ENCODE results near the gene LGSN. TPM values are rescaled to one million over a fixed set of nuclear protein-coding genes. Genes with fewer than 3 reads are reported as not detected.
"Not testable (repeated sequence)": the region's sequence is repeated elsewhere in the genome, so short reads cannot be mapped to it uniquely, and the experiment has no call there.

LGSN gene
- total and polyA plus RNA-seq, 2 experiments from 2014 or later = 0.15 to 0.45 TPM

DNA sequence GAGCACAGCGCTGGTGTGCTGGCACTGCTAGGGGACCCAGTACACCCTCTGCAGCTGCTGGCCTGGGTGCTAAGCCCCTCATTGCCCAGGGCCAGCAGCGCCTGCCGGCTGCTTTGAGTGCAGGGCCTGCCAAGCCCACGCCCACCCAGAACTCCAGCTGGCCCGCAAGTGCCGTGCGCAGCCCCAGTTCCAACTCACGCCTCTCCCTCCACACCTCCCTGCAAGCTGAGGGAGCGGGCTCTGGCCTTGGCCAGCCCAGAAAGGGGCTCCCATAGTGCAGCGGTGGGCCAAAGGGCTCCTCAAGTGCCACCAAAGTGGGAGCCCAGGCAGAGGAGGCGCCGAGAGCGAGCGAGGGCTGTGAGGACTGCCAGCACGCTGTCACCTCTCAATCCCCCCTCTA, 6.8 kb upstream of the LGSN start:
- not testable (repeated sequence) for H3F3A ChIP-seq (replicated peaks; ENCODE audit: low read depth); H3K4me3 Mint-ChIP-seq; H3K4me3 ChIP-seq; H3K9me2 ChIP-seq (ENCODE audit: insufficient read depth); H3K27ac ChIP-seq (ENCODE audit: low read depth); H3K79me2 ChIP-seq (replicated peaks; ENCODE audit: insufficient read depth); H3K4me1 ChIP-seq (ENCODE audit: insufficient read depth); H4K20me1 ChIP-seq (replicated peaks; ENCODE audit: insufficient read depth); H3K27ac Mint-ChIP-seq; H3K27me3 Mint-ChIP-seq (ENCODE audit: insufficient read depth, low read depth, poor library complexity); ATAC-seq; H3K4me2 ChIP-seq; H3K36me3 ChIP-seq (ENCODE audit: insufficient read depth); H3K4me1 Mint-ChIP-seq; DNase-seq (ENCODE audit: low spot score); H2AFZ ChIP-seq; H3K27me3 ChIP-seq (ENCODE audit: insufficient read depth)
- Mint-ChIP-seq H3K9me3 (peaks cover 57% of the 10 kb centered on the region), H3K36me3 (ENCODE audit: low read depth) (peaks cover 14% of the 10 kb centered on the region)

GRCh38 chr6:63322981-63323380, 3.2 kb upstream of the LGSN start:
- ATAC-seq (no peak), DNase-seq (ENCODE audit: low spot score) (no peak)
- Mint-ChIP-seq H3K27ac (no peak overlapping the region), H3K36me3 (ENCODE audit: low read depth) (peaks cover 7% of the 10 kb centered on the region), H3K4me1 (peaks cover 4% of the 10 kb centered on the region; the same call in 2 of the 3 replicates), H3K4me3 (no peak overlapping the region), H3K9me3 (peaks cover 38% of the 10 kb centered on the region), H3K27me3 (ENCODE audit: insufficient read depth, low read depth, poor library complexity) (peaks cover 2% of the 10 kb centered on the region)
- Histone ChIP-seq H3K4me3 (no peak overlapping the region), H3K27me3 (ENCODE audit: insufficient read depth) (no peaks in the 10 kb centered on the region), H3K36me3 (ENCODE audit: insufficient read depth) (no peaks in the 10 kb centered on the region), H3K79me2 (replicated peaks; ENCODE audit: insufficient read depth) (no peaks in the 10 kb centered on the region), H3K4me2 (no peak overlapping the region), H3F3A (replicated peaks; ENCODE audit: low read depth) (no peaks in the 10 kb centered on the region), H3K4me1 (ENCODE audit: insufficient read depth) (no peaks in the 10 kb centered on the region), H4K20me1 (replicated peaks; ENCODE audit: insufficient read depth) (no peaks in the 10 kb centered on the region), H2AFZ (no peak overlapping the region), H3K27ac (ENCODE audit: low read depth) (no peak overlapping the region), H3K9me2 (ENCODE audit: insufficient read depth) (no peaks in the 10 kb centered on the region)
- TF ChIP-seq EZH2 (IDR thresholded peaks at IDR 0.05; ENCODE audit: low read depth, unreplicated experiment) (no peak), STAT1 (IDR thresholded peaks at IDR 0.05; ENCODE audit: unreplicated experiment) (no peak), EZH2phosphoT487 (IDR thresholded peaks at IDR 0.05; ENCODE audit: unreplicated experiment) (no peak), CTCF (conservative IDR thresholded peaks at IDR 0.05; ENCODE audit: low read depth in 2 of 2) (no peak), POLR2AphosphoS5 (IDR thresholded peaks at IDR 0.05; ENCODE audit: low read depth) (no peak), ETS1 (IDR thresholded peaks at IDR 0.05) (no peak), JUNB (IDR thresholded peaks at IDR 0.05; ENCODE audit: unreplicated experiment) (no peak), NANOG (IDR thresholded peaks at IDR 0.05; ENCODE audit: borderline replicate concordance) (no peak), ZNF114 (CRISPR knock-in tag; IDR thresholded peaks at IDR 0.05) (no peak)
- TF ChIP-seq, protein P1, sequence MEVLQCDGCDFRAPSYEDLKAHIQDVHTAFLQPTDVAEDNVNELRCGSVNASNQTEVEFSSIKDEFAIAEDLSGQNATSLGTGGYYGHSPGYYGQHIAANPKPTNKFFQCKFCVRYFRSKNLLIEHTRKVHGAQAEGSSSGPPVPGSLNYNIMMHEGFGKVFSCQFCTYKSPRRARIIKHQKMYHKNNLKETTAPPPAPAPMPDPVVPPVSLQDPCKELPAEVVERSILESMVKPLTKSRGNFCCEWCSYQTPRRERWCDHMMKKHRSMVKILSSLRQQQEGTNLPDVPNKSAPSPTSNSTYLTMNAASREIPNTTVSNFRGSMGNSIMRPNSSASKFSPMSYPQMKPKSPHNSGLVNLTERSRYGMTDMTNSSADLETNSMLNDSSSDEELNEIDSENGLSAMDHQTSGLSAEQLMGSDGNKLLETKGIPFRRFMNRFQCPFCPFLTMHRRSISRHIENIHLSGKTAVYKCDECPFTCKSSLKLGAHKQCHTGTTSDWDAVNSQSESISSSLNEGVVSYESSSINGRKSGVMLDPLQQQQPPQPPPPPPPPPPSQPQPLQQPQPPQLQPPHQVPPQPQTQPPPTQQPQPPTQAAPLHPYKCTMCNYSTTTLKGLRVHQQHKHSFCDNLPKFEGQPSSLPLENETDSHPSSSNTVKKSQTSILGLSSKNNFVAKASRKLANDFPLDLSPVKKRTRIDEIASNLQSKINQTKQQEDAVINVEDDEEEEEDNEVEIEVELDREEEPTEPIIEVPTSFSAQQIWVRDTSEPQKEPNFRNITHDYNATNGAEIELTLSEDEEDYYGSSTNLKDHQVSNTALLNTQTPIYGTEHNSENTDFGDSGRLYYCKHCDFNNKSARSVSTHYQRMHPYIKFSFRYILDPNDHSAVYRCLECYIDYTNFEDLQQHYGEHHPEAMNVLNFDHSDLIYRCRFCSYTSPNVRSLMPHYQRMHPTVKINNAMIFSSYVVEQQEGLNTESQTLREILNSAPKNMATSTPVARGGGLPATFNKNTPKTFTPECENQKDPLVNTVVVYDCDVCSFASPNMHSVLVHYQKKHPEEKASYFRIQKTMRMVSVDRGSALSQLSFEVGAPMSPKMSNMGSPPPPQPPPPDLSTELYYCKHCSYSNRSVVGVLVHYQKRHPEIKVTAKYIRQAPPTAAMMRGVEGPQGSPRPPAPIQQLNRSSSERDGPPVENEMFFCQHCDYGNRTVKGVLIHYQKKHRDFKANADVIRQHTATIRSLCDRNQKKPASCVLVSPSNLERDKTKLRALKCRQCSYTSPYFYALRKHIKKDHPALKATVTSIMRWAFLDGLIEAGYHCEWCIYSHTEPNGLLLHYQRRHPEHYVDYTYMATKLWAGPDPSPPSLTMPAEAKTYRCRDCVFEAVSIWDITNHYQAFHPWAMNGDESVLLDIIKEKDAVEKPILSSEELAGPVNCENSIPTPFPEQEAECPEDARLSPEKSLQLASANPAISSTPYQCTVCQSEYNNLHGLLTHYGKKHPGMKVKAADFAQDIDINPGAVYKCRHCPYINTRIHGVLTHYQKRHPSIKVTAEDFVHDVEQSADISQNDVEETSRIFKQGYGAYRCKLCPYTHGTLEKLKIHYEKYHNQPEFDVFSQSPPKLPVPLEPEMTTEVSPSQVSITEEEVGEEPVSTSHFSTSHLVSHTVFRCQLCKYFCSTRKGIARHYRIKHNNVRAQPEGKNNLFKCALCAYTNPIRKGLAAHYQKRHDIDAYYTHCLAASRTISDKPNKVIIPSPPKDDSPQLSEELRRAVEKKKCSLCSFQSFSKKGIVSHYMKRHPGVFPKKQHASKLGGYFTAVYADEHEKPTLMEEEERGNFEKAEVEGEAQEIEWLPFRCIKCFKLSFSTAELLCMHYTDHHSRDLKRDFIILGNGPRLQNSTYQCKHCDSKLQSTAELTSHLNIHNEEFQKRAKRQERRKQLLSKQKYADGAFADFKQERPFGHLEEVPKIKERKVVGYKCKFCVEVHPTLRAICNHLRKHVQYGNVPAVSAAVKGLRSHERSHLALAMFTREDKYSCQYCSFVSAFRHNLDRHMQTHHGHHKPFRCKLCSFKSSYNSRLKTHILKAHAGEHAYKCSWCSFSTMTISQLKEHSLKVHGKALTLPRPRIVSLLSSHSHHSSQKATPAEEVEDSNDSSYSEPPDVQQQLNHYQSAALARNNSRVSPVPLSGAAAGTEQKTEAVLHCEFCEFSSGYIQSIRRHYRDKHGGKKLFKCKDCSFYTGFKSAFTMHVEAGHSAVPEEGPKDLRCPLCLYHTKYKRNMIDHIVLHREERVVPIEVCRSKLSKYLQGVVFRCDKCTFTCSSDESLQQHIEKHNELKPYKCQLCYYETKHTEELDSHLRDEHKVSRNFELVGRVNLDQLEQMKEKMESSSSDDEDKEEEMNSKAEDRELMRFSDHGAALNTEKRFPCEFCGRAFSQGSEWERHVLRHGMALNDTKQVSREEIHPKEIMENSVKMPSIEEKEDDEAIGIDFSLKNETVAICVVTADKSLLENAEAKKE (CRISPR knock-in tag; IDR thresholded peaks at IDR 0.05) = no peak

Data from GM23338 (cell line).